Bronchial epithelial cell (primary cell): Measurements from ENCODE around the gene GAS2. TPM values are rescaled to one million over a fixed set of nuclear protein-coding genes. Genes with fewer than 3 reads are reported as not detected.

Source experiments
- DNase-seq: peaks from one replicate; pipeline ENCODE4 v3.0.0-alpha.2; 2010; ENCODE audit warnings: low read depth
- FAIRE-seq: peaks from 2 replicates; lab custom pipeline; 2011; peaks lifted over from hg19 to GRCh38; lab: Jason Lieb, UNC
- H3K27me3 ChIP-seq: 2 replicates; pipeline ENCODE4 v1.5.1; 2011; ENCODE audit warnings: low read length; ENCODE audit not compliant: control insufficient read depth, insufficient read depth
- H3K36me3 ChIP-seq: 2 replicates; pipeline ENCODE4 v1.5.1; 2011; ENCODE audit warnings: low read length; ENCODE audit not compliant: control insufficient read depth, insufficient read depth
- H3K4me3 ChIP-seq: 2 replicates; pipeline ENCODE4 v1.5.1; 2011; ENCODE audit warnings: mild to moderate bottlenecking, low read depth, low read length, control low read depth
- total RNA-seq: library from RNA; depleted of rRNA; stranded (reverse); fragments of >200 nt; gene quantifications from 2 replicates; pipeline ENCODE4 v1.2.1, GENCODE V29; 2014
- TF ChIP-seq, protein P1 (sequence below): IDR thresholded peaks from 2 replicates; pipeline ENCODE4 v1.5.1; 2011; ENCODE audit warnings: mild to moderate bottlenecking, moderate library complexity, low read length, control low read depth, inconsistent platforms; ENCODE audit not compliant: insufficient read depth, severe bottlenecking

Gene GAS2
- total RNA-seq, 1 donor from 2014 or later: 1.1 TPM

DNA sequence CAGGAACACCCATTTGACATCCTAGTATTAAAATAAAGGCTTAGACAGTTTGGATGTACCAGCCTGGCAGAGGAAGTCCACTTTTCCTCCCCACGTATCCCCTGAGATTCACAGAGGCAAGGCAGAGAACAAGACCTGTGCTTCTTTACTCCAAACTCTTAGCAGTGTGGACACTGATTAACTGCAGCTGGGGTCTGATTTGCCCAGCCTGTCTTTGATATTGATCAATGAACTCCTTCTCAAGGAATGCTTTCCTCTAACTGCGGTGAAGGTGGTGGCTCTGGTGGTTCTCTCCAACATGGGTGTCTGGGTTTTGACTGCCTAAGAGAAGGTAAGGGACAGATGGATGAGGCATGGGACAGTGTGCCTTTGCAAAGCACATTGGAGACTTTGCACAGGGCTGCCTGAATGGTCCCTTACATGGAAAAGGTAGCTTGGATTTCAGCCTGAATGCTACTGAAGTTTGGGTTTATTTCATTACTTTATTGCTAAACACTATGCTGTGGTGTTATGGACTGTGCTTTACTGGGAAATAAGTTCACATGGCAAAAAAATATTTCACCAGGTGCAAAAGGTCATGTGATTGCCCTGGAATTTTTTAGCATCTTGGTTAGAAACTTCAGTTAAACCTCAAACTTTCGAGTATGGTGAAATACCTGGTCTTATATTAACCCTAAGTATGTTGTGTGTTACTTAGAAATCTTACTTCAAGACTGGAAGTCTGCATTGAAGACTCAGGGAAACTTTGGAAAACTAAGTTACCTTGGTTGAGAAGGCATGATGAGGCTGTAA is 1.8 kb downstream of the GAS2 start:
- no peak for DNase-seq
- H3K27me3 ChIP-seq: peaks cover 13% of the 10 kb centered on the region
- no peaks in the 10 kb centered on the region for H3K36me3 ChIP-seq
- TF ChIP-seq, protein P1, sequence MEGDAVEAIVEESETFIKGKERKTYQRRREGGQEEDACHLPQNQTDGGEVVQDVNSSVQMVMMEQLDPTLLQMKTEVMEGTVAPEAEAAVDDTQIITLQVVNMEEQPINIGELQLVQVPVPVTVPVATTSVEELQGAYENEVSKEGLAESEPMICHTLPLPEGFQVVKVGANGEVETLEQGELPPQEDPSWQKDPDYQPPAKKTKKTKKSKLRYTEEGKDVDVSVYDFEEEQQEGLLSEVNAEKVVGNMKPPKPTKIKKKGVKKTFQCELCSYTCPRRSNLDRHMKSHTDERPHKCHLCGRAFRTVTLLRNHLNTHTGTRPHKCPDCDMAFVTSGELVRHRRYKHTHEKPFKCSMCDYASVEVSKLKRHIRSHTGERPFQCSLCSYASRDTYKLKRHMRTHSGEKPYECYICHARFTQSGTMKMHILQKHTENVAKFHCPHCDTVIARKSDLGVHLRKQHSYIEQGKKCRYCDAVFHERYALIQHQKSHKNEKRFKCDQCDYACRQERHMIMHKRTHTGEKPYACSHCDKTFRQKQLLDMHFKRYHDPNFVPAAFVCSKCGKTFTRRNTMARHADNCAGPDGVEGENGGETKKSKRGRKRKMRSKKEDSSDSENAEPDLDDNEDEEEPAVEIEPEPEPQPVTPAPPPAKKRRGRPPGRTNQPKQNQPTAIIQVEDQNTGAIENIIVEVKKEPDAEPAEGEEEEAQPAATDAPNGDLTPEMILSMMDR: no peak
- no peak for FAIRE-seq
- no peak overlapping the region for H3K4me3 ChIP-seq

DNA sequence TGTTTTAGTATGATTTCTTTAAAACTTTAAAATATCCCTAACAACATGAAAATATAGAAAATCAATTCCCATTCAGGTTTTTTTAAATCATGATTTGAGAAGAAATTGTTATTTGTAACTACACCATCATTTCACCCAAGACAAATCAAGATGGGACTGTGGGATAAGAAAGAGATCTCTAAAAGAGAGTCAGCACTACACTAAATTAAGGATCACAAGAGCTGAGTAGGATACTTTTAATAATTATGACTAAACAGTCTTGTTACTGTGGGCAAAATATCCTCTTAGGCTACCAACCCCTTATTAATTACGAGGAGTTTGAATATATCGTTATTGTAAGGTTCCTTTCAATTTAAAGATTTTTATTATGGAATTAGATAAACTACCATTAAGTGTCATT is 3.0 kb downstream of the GAS2 start:
- no peaks in the 10 kb centered on the region for H3K36me3 ChIP-seq
- TF ChIP-seq, protein P1: no peak
- peaks cover 13% of the 10 kb centered on the region for H3K27me3 ChIP-seq
- DNase-seq (no peak), FAIRE-seq (no peak)
- H3K4me3 ChIP-seq: no peak overlapping the region

DNA sequence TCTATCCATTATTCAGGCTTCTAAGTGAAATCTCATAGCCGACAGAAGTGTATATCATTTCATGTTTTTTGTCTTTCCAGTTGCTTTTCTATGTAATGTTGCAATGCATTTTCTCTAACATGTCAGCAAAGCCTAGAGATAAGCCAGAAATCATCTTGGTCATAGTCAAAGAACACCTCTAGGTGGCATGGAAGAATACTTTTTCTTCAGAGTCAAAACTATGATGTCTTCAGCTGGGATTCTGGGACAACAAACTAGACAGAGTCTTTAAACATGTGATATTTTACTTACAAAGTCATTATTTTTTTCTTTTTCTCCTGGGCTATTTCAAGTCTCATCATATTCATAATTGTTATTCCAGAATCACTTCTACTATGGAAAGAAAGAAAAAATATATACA is 4.4 kb downstream of the GAS2 start:
- DNase-seq (peak; percentile 55), FAIRE-seq (no peak)
- Histone ChIP-seq H3K36me3 (no peaks in the 10 kb centered on the region), H3K4me3 (no peak overlapping the region), H3K27me3 (peaks cover 11% of the 10 kb centered on the region)
- TF ChIP-seq, protein P1: peak; percentile 33

DNA sequence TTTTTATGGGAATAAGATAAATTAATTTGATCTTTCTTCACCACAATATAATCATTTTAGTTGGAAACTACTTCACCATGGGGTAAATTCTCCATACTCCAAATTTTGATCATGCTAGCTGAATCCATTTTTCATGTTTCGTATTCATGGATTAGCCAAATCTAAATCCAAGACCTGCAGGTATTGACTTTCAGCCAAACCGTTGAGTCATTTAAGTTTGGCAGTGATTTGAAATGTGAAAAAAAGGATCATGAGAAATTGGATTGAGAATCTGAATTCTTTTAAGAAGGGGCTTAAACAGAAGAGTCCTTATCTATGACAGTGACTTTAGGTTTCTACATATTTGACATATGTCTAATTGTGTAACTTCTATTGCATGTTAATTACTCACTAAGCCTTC is 5.3 kb downstream of the GAS2 start:
- TF ChIP-seq, protein P1: no peak
- Histone ChIP-seq H3K36me3 (no peaks in the 10 kb centered on the region), H3K27me3 (peaks cover 9% of the 10 kb centered on the region), H3K4me3 (no peak overlapping the region)
- DNase-seq (peak; percentile 50), FAIRE-seq (no peak)

DNA sequence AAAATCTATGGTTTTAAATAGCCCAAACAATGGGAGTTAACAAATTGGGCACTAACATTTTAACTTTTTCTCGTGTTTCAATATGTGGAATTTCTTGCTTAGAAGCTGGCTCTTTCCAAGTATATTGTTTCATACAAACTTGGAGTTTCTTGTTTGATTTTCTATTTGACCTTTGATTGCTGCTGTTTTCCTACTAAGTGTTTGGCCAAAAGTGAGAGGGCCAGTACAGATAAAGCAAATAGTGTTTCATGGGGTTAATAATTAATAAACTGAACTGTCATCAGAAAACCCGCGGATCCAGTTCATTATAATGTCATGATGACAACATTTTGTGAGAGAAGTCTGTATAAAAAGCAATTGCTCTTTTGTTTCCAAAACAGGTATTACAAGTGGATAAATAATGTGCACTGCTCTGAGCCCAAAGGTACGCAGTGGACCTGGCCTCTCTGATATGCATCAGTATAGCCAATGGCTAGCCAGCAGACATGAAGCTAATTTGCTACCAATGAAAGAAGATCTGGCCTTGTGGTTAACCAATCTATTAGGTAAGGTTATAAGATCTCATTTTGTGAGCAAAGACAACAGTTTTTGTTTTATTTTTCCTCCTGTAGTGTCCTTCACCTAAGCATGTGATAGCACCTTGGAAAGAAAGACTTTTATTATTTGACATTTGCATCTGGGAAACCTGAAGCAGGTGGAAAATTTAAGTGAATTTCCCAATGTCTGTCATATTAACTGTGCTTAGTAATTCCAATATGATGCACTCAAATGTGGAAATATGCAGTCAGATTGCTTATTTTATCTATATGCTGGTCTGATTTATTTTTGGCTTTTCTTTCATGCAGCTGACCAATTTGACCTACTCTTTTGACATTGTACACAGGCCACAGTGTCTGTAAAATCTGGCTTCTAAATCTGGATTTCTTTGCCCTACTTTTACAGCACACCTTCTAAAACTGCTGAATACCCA is 8.3 kb downstream of the GAS2 start:
- H3K36me3 ChIP-seq: no peaks in the 10 kb centered on the region
- TF ChIP-seq, protein P1: no peak
- no peaks in the 10 kb centered on the region for H3K27me3 ChIP-seq
- FAIRE-seq (no peak), DNase-seq (no peak)
- H3K4me3 ChIP-seq: no peak overlapping the region
